ENCODE measurements around the gene PHACTR1.
"Not testable (repeated sequence)": the region's sequence is repeated elsewhere in the genome, so short reads cannot be mapped to it uniquely, and the experiment has no call there.

Gene PHACTR1

GRCh38 chr6:13112921-13113320 is 396.4 kb downstream of the PHACTR1 start:
- no peak for DNase-seq (ENCODE audit: low read depth)

DNA sequence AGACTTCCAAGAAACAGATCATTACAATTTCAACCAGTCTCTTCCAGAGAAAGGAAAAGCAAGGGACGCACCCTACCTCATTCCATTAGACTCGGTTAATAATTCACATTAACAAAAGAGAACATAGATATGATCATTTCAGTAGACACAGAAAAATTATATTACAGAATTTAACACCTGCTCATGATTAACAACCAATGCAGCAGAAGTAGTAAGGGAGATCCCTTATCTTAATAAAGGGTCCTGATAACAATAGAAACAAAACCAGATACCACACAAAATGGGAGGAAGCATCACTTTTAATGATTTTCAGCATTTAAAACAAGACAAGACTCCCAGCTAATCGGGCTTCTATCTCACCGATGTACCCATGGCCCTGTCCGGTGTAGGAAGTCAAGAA is 396.8 kb downstream of the PHACTR1 start:
- DNase-seq (ENCODE audit: low read depth): no peak

- no peak for DNase-seq (ENCODE audit: low read depth)
These were observed 397.5 kb downstream of the PHACTR1 start for GRCh38 chr6:13113981-13114593.

DNA sequence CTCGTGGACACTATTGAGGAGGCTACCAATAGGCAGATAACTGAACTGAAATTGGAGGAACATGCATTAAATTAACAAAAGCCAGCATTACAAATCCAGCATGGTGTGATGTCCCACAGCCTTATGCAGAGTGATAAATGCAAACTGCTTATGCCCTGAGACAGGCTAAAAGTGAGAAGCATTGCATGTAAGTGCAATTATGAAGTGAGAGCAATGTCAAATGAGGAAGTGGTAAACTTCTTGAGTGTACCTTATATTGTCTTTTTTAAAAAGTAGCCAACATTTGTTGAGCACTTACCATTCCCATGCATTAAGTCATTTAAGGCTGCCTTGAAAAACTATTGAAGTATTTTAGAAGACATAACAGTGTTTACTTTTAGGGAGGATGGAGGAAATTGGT is 399.6 kb downstream of the PHACTR1 start:
- no peak for DNase-seq (ENCODE audit: low read depth)

DNA sequence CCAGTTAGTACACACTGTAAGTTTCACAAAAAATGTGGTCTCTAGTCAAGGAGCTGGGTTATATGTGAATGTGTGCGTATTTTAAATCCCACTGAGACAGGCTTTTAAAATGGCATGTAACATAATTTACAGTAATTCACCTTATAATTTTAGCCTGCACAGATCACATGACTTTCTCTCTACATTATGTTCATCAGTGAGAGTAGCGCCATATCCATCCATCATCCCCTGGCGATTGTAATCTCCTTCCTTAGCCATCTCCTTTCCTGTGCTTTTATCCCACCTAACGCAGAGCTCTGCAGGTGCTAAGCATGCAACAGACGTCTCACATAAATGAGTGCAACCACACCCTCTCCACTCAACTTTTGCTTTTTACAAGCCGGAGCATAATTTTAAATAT is 401.0 kb downstream of the PHACTR1 start:
- no peak for DNase-seq (ENCODE audit: low read depth)

GRCh38 chr6:13119549-13119948 is 403.0 kb downstream of the PHACTR1 start:
- no peak for DNase-seq (ENCODE audit: low read depth)

DNA sequence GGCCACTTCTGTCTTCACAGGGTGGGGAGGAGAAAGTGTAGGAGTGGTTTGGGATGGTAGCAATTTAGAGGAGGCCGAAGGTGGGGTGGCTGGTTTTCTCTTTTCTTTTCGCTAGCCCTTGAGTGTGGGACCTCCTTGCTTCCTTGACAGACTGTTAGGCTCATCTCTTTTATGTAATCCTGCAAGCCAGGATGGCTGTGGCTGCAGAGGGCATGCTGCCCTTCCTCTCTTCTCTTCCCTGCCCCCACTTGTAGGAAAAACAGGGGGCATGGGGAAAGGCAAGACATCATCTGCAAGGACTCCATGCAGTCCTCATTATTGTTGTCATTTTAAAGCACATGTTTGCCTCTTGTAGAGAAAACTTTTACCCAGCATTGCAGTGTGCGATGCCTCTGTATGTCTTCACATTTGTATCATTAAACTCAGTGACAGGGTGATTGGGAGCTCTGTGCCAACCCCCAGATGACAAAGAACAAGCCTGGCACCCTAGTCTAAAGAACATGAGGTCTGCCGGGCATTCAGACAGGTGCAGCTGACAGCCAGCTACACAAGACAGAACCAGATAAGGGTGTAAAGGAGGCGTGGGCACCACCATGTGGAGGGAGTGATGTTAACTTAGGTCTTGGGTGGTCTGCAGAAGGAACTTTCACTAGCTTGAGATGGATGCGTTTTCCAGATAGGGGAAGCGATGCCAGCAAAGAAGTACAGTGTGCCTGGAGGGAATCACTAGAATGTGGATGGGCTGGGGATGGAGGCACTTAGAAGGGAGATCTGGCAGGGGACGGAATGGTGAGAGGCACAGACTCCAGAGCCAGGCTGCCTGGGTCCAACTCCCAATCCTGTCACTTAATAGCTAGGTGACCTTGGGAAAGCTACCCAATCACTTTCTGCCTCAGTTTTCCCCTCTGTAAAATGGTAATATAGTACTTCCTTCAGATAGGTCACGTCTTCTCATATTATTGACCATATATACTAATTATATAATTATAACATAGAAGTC is 404.2 kb downstream of the PHACTR1 start:
- no peak for DNase-seq (ENCODE audit: low read depth)

GRCh38 chr6:13124131-13124530 is 407.6 kb downstream of the PHACTR1 start:
- no peak for DNase-seq (ENCODE audit: low read depth)

GRCh38 chr6:13125841-13126240 is 409.3 kb downstream of the PHACTR1 start:
- DNase-seq (ENCODE audit: low read depth): no peak

DNA sequence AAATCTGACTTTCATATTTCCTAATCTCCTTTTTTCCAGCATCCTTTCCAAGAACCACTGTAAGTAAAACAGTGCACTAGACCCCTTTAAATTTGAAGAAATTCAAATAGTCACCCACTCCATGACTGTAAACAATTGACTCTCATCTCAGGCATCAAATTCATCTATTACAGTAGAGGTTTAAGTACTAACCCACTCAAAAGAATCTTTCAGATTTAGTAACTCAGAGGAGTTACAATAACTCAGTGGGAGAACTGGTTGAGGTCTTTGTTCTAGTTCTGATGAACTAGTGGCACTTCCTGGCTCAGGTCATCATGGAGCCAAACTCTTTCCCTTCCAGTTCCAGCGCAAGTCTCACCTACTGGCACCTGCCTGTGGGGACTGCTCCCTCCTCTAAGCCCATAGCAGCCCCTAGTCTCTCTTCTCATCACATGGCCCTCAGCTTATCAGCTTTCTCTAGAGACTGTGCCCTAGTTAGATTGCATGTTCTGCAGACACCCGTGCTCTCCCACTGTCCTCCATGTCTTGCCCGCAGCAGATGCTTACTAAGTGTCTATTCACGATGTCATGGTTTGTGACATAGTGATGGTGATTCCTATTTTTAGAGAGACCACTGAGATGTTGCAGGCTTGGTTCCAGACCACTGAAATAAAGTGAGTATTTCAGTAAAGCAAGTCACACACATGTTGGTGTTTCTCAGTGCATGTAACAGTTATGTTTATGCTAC is 415.5 kb downstream of the PHACTR1 start:
- DNase-seq (ENCODE audit: low read depth): no peak

GRCh38 chr6:13133894-13134293 is 417.3 kb downstream of the PHACTR1 start:
- not testable (repeated sequence) for DNase-seq (ENCODE audit: low read depth)

DNA sequence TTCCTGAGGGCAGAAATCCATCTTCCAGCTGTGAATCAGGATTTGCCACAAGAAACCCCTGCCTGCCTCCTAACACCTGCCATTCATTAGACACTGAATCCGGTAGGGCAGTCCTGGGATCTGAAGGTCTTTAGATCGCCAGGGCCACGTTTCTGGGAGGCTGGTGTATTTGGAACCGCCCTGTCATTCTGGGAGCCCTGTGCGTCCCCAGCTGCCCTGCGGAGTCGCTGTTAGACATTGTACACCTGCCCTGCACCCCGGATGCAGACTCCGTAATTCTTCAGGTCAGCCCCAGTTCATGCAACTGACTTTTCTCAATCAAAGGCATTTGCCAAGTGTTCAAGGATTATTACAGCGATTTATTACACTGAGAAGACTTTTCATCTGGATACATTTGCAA is 418.6 kb downstream of the PHACTR1 start:
- DNase-seq (ENCODE audit: low read depth): no peak

DNA sequence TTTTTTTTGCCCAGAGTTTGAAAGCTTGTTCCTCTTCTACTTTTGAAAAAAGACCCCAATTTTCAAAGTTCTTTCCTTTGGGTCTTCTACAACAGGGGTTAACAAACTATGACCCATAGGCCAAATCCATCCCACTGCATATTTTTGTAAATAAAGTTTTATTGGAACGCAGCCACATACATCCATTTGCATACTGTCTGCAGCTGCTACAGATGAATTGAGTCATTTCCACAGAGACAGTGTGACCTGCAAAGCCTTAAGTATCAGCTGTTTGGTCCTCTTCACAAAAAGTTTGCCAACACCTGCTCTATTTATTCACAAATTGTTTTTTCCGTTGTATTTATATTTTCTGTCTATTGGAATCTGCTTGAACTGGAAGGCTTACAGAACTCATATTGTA is 422.6 kb downstream of the PHACTR1 start:
- no peak for DNase-seq (ENCODE audit: low read depth)

DNA sequence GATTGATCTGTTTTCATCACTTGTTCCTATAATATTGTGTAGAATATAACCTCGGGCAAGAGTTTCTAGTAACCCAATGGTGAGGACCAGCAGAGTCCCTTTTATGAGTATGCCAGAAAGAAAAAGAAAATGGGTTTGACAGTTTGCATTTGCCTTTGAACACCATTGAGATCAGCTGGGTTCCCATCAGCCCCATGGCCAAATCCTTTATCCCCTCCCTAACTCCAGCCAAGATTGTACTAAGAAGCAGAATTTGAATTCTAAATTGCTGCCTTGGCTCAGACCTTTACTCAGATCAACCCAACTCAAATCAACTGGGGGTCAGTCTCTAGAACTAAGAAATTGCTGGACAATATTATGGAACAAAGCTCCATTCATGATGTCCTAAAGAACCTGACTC is 424.4 kb downstream of the PHACTR1 start:
- DNase-seq (ENCODE audit: low read depth): no peak

DNA sequence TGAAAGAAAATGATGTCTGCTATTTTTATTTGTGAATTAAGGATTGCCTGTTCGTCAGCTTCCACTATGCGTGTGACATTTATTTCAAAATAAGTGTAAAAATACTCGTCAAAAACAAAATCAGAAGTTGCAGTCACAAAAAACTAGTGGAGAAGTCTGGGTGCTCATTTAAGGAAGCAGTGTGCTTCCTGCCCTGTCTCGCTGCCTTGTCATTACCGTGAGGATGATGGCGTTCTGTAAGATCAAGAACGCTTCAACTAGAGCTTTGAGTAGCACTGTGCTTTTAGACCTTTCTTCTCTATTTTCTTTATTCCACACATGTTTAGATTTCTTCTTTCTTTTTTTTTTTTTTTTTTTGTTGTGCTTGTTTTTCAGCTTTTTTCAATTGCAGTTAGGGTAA is 424.8 kb downstream of the PHACTR1 start:
- no peak for DNase-seq (ENCODE audit: low read depth)

DNA sequence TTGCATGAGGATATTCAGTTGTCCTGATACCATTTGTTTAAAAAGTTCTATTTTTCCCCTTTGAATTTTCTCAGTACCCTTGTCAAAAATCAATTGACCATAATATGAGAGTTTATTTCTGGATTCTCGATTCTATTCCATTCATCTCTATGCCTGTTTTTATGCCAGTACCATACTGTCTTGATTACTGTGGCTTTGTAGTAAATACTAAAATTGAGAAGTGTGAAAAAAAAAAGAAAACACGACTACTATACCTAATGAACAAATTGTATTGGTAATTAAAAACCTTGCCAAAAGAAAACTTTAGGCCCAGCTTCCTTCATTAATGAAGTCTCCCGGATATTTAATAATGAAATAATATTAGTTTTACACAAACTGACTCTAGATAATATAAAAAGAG is 426.0 kb downstream of the PHACTR1 start:
- no peak for DNase-seq (ENCODE audit: low read depth)

GRCh38 chr6:13146442-13146841 is 429.9 kb downstream of the PHACTR1 start:
- DNase-seq (ENCODE audit: low read depth): no peak

- DNase-seq (ENCODE audit: low read depth): no peak
These were observed 430.8 kb downstream of the PHACTR1 start for GRCh38 chr6:13147376-13147775.

- no peak for DNase-seq (ENCODE audit: low read depth)
These were observed 431.2 kb downstream of the PHACTR1 start for GRCh38 chr6:13147782-13148181.

- DNase-seq (ENCODE audit: low read depth): no peak
These were observed 436.2 kb downstream of the PHACTR1 start for GRCh38 chr6:13152764-13153163.

DNA sequence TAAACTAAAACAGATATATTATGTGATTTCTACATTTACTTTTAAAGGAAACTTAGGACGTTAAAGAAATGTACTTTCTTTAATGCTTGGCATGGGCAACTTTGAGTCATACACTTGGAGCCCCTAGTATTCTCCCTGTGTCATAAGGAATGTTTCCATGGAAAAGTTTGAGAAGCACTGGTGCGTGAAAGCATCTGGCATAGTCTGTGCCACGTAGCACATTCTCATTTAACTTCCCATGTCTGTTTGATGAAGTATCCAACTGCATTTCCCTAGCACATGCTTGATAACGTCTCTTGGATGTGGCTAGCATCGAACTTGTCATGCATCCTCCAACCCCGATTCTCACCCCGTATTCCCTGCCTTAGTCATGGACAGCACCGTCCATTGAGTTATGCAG is 439.8 kb downstream of the PHACTR1 start:
- DNase-seq (ENCODE audit: low read depth): no peak

DNA sequence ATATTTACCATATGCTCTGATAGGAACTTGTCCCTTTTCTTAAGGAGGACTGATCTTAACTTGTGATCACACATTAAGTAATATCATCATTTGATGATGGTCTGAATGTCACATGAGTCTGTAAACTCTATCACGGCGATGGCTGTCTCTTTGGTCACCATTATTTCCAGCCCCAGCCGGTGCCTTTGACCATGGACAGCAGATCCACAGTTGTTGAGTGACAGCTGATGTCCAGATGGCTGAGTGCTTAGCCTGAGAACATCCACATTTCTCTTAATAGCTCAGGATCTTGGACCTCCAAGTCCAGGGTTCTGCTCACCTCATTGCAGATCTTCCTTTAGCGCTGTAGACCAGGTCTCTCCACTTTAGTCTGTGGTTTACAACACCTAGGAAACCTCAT is 440.7 kb downstream of the PHACTR1 start:
- DNase-seq (ENCODE audit: low read depth): no peak

GRCh38 chr6:13159300-13159699 is 442.7 kb downstream of the PHACTR1 start:
- no peak for DNase-seq (ENCODE audit: low read depth)
